HTERT RPE-1 (cell line): ENCODE results near the gene PCOLCE2.

Source experiments
- in situ Hi-C: fragments of 300-500 bp; cut with MboI; formaldehyde crosslinking; loops from 4 replicates; pipeline ENCODE4 v1.14.3; 2020; ENCODE audit warnings: low sequenced_read_pairs

PCOLCE2 gene, protein sequence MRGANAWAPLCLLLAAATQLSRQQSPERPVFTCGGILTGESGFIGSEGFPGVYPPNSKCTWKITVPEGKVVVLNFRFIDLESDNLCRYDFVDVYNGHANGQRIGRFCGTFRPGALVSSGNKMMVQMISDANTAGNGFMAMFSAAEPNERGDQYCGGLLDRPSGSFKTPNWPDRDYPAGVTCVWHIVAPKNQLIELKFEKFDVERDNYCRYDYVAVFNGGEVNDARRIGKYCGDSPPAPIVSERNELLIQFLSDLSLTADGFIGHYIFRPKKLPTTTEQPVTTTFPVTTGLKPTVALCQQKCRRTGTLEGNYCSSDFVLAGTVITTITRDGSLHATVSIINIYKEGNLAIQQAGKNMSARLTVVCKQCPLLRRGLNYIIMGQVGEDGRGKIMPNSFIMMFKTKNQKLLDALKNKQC

DNA sequence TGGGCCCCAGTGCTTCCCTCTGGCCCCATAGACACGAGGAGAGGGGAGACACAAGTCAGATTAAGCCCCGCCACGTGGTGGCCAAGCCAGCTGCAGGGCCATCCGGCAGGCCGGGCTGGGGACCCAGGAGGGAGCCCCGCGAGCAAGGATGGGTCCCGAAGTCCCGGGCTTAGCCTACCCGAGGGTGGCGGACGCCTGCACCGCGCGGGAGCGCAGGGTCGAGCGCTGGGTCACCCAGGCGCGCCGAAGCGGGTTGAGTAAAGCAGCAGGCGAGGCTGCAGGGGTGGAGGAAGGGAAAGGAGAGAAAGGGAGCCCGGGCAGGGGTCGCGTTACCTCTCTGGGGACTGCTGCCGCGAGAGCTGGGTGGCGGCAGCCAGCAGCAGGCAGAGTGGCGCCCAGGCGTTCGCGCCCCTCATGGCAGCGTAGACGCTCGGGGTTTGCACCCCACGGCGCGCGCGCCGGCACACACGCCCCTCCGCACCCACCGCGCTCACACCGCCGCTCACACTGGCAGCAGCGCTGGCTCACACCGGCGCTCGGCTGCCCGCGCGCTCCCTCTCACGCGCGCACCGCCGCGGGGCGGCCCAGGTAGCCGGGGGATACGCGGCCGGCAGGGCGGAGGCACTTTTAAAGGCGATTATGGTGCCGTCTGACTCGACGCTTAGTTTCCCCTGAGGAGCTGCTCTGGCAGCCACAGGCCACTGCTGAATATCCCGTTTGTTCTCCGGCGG lies at the start of gene PCOLCE2:
Gene PCOLCE2 (minus strand): TSS at position 603 of the 731 bp plus-strand sequence. CDS start 187 bp downstream, at position 416.
- in situ Hi-C loops, result no loop called here

DNA sequence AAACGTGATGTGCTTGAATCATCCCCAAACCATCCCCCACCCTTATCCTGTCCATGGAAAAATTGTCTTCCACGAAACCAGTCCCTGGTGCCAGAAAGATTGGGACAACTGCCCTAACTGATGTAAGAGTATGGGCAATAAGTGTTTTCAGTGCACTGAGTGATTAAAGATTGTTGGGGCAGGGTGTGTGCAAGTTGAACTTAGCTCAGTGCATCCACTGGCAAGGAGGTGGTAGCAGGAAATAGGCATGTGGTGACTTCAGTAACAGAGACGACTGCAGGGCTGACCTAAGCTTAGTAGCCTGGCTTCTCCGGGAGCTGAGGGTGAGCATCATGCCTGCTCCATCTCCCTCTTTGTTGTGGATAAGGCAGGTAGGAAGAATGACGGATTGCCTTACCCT lies 47.1 kb upstream of the PCOLCE2 start:
- in situ Hi-C loops, result no loop called here

DNA sequence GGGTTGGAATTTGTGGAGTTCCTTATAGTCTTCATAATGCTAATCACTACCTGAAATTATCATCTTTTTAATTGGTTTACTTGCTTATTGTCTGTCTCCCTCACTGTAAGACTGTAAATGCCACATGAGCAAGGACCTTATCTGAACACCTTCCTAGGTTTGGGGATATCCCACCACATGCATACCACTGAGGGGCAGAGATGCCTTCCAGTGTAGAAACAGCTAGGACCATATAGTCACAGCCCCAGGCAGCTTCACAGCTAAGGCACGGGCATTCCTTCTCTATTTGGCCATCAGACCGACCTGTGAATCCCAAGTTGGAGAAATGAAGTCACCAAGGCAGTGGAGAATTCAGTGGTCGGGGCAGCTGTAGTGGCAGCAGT lies 46.0 kb upstream of the PCOLCE2 start:
- in situ Hi-C loops, result no loop called here

DNA sequence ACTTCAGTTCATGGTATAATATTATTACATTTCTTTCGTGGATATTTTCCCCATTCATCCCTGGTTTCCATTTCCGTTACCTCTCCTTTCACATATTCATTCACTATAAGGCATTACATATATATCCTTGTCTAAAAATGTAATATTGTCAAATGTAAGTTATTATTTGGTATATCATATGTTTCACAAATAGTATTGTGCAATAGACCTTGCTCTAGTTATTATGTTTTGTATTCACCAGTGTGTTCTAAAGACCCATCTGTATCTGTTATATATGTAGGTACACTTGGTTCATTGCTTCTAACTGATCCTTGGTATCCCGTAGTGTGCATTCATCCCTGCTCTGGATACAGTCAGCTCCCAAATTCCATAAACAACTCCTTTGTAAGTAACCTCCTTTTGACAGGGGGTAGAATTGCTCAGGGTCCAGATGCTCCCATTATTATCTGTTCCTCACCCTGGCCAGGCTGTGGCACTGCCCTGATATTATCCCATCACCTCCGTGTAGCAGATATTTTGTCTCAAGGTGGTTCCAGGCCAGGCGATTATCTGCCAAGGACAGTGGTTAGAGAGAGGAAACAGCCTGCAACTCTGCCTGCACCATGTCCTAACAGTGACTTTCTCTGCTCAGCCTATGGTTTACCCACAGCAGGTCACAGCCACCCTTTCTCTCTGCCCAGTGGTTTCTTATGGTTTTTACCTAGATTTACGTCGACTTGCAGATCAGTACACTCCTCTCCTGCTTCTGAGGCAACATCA lies 45.4 kb upstream of the PCOLCE2 start:
- in situ Hi-C loops, result no loop called here

DNA sequence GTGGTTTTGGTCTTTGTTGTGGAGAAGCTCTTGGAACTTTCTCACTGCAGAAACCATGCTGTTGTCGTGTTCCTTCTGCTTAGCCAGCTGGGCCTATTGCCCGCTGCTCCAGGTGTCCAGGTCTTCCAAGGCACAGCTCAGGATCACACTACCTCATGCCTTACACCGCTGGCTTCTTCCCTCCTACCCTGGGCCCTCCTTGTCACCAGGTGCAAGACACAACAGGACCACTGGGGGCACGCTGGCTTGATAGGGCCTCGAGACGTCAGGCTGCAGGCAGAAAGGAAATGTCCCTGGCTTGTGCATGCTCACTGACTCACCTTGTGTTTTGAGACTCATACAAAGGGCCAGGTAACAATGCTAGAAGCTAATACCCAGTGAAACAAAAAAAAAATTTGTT lies 42.3 kb upstream of the PCOLCE2 start:
- in situ Hi-C loops, result no loop called here

DNA sequence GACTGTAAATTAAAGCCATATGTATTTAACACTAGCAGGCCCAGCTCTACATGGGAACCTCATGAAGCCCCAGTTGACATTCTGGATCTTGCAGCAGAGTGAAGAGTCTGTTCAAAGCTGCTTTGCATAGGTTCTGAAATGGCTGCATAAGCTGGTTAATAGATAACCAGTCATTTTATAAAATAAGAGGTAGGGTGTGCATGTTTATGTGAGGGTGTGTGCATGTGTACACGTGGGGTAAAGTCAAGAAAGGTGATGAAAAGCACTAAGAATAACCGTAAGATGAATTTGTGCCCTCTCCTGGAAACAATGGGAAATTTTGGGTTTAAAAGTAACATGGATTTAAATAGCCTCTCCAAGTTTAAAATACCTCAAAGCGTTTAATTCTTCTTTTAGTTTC lies 41.6 kb upstream of the PCOLCE2 start:
- in situ Hi-C loops, result no loop called here

DNA sequence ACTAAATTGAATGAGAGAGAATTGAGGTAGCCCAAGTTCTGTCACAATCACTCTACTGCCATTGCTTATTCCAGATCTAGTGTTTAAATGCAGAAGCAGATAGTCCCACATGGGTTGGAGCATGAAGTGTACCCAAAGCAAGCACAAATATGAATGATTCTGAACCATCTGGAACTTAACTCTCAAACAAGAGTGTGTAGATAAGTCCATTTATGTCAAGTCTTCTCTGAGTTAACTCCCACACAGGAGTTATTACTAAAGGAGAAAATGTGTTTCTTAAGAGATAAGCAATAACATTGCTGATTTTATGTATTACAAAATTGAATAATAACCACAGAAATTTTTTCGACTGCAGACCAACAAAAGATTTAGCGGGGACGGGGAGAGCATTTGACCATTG lies 41.0 kb upstream of the PCOLCE2 start:
- in situ Hi-C loops, result no loop called here

DNA sequence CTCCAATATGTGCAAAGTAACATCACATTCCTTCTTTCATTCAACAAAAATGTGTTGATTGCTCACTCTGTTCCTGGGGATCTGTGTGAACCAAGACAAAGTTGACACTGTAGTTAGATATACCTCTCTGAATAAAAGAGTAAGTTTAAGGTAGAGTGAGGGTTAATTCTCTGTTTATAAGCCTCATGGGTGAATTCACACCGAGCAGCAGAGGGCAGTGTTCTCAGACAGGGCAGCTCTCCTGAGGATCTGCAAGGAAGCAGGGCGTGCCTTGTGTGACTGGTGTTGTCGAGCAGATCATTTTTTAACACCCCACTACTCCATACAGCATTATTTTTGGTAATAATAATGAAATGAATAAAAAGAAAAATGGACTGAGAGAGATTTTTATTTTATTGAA lies 40.2 kb upstream of the PCOLCE2 start:
- in situ Hi-C loops, result no loop called here

DNA sequence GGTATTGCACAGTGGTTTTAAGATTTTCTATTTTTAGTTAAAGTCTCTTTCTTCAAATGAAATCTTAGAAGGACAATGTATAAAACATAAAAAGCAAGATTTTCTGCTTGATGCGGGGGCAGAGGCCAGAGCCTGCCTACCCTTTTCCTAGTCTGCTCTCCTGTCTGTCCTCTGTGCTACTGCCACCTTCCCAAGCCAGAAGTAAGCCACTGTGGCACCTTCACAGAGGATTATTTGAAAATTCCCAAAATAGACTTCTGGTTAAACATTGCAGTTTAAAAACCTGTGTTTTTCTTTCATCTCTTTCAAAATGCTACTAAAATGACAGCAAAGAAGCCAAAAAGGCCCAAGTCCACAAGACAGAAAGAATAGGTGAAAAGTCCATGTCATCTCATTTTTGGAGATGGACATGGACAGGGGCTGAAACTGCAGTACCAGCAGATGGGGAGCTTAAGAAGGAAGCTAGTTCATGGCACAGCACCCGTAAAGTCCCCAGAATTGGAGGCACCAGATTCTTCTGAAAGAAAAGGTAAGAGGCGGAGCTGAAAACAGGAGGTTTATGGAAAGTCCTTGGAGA lies 37.6 kb upstream of the PCOLCE2 start:
- in situ Hi-C loops, result no loop called here

DNA sequence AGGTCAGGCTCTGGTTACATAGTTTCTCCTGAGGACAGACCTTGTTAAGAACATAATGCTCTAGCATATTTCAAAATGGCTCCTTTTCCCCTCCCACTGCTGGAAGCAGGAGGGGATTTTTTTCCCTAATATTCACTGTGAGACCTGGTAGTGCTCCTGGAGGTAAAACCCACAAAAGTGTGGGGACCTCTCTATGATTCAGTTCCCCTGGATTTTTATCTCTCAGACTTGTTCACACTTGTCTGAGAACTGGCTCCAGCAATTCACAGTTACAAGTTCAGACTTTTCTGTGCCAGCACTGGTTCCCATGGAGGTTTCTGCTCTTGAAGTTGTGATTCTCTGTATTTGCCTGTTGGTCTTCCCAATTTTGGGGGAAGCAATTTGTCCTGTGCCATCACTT lies 36.3 kb upstream of the PCOLCE2 start:
- in situ Hi-C loops, result no loop called here

DNA sequence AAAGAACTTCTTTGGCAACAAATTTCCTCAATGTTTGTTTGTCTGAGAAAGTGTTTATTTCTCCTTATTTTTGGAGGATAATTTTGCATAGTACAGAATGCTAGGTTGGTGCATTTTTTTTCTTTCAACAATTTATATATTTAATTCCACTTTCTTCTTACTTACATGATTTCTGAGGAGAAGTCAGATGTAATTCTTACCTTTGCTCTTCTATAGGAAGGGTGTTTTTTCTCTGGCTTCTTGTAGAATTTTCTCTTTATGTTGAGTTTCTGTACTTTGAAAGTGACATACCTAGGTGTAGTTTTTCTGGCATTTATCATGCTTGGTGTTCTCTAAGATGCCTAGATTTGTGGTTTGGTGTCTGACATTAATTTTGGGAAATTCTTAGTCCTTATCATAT lies 34.8 kb upstream of the PCOLCE2 start:
- in situ Hi-C loops, result no loop called here

DNA sequence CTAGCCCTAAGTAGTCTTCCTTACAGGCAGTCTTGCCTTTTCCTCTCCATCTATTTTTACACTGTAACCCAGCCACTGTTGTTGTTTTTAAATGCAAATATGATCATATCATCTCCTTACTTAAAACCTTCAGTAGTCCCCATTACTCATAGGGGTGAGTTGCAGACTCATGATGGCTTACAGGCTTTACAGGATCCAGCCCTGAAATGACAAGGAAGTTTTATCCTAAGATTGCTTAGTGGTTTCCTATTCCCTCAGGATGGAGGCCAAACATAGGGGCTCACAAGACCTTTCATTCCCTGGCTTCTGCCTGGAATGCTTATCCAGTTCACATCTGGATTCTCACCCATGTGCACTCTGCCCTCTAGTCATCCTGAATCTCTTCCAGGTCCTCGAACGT lies 27.7 kb upstream of the PCOLCE2 start:
- in situ Hi-C loops, result no loop called here

DNA sequence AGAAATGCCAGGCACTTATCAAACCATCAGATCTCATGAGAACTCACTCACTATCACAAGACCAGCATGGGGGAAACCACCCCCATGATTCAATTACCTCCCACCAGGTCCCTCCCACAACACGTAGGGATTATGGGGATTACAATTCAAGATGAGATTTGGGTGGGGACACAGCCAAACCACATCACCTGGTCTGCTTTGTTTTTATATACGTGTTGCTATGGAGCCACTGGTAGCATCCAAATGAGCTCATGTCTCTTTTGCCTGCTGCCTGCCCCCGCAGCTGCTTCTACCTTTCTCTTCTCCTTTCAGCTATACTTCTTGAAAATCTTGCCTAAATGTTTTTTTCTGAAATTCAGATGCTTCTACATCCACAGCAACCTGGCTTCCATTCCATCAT lies 26.8 kb upstream of the PCOLCE2 start:
- in situ Hi-C loops, result no loop called here

DNA sequence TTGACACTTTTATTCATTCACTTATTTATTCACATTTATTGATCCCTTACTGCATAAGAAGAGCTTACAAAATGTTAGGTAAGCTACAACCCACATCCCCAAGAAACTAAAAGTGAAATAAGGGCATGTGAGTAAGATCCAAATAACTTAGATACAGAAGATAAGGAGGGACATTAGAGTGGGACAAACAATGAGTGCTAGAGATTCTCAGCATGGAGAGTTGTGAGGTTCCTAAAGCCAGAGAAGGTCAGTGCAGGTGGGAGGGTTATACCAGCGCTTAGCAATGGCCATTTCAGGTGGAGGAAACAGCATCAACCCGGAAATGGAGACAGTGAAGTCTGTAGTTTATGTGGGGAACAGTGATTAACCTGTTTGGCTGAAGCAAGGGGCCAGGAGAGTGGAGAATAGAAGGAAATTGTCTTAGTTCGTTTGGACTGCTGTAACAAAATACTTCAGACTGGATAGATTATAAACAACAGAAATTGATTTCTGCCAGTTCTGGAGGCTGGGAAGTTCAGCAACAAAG lies 25.5 kb upstream of the PCOLCE2 start:
- in situ Hi-C loops, result no loop called here

DNA sequence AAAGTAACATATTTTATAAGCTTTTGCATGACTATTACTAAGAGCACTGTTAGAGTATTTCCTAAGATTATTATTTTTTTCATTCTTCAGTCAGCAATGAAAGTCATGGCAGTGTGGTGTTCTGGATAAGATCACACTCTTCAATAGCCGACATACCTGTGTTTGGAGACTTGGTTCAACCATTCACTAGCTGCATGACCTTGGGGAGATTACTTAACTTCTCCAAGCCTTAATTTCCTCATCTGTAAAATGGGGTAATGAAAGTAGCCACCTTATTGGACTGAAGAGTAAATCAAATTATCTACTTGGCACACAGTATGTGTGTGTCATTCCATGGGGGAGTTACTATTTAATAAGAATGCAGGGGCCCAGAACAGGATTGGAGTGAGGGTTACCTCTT lies 24.5 kb upstream of the PCOLCE2 start:
- in situ Hi-C loops, result no loop called here

DNA sequence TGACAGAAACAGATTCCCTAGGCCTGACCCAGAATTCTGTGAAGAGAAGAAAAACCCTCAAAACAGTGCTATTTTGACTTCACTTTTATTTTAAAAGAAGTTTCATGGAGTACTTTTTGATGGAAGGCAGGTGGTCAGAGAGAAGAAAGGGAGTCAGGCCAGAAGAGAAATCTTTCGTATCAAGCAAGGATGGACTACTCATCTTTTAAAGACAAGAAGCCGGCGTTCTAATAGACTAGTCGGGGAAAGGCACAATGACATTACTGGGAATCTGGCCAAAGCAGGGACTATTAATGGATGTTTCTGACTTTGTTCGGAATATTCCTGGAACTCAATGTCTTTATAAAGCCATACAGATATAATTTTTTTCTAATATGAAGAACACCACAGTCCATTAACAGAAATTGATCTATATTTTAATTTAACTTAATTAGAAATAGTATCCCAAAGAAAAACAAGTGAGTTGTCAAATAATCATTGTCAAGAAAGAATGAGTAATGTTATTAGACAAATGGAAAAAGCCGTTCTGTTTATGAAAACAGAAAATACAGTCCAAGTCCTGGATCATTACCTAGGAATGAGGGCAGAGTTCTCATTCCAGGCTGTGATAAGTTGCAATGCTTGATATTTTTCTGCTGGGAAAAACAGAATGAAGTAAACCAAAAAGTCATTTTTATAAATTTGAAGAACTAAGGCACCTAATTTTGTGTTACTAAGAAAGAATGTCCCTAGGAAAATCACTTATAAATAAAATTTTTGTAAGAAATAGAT lies 23.7 kb upstream of the PCOLCE2 start:
- in situ Hi-C loops, result no loop called here

DNA sequence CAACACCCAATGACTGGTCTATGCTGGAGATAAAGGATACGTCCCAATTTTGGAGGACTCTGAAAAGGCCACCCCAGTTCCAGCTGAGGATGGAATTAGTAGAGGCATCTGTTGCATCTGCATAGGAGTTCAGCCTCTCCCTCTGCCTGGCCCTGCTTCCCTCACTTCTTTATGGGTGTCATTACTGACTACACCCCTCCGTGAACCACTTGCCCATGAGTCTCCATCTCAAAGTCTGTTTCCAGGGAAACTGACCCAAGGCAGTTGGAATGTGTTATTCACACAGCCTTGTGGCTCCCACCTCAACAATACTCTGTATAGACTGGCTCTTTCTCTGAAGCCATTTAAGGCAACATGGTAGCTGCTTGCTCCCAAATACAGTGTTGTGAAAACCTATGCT lies 21.4 kb upstream of the PCOLCE2 start:
- in situ Hi-C loops, result no loop called here

DNA sequence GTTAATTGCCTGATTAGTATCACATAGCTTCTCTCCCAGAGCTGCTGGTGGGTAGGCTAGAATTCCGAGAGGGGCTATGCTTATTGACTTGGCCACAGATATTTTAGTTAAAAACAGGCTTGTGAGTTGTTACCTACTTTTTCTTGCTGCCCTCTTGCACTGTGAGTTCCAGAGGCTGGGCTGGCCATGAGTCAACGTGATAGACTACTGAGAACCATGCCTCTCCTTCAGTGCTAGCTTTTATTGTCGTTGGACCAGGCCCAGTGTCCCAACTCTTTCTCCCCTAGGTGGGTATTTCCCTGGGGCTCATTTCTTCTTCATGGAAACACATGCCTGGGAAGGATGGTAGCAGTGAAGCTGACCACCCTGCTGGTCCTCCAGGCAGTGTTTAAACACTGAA lies 20.4 kb upstream of the PCOLCE2 start:
- in situ Hi-C loops, result no loop called here

DNA sequence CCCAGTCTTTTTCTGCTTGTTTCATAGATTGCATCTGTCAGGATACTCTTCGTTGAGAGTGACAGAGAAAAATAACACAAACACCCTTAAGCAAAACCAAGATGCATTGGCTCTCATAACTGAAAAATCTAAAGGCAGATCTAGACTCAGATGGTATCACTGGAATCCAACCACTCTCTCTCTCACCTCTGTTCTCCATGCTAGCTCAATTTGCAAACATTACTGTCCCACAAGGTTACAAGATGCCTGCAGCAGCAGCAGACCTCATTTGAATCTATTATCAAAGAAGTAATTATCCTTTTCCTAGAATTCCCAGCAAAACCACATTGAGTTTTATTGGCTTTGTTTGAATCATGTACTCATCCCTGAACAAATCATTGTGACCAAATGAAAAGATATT lies 19.1 kb upstream of the PCOLCE2 start:
- in situ Hi-C loops, result no loop called here

DNA sequence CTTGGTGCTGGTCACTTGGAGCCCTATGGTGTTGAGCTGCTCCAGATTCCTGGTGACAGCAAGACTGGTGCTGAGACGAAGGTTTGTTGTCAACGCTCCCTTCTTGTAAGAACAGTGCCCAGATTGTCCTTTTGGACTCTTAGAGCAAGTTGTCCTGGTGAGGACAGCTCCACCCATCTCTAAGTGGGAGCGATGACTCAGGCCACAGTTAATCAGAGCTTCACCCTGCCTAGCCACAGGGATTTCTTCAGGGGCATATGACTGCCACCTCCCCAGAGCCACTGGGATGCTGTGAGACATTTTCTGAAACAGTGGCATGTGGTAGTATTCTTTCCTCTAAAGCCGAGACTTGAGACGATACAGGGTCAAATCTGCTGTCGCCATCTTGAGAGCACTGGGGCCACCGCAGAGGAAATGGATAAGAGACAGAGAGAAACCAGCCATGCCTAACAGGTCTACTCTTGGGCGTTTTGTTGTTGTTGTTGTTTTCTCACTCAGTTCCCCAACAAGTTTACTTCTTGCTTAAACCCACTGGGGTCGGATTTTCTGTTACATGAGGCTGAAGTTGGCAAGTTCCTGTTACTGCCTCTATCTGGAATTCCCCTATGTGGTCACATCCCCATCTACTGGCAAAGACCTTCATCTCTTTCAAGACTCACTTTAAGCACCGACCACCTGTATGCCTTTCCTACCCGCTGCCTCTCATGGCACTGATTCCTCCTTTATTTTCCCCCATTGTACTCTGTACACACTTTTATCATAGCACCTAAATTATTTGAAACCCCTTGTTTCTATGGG lies 16.0 kb upstream of the PCOLCE2 start:
- in situ Hi-C loops, result no loop called here
